HepG2 (cell line): Measurements from ENCODE around the gene AFTPH. TPM values are rescaled to one million over a fixed set of nuclear protein-coding genes. Genes with fewer than 3 reads are reported as not detected.

Source experiments
- ATAC-seq: fragments of 200-7000 bp; cut with Tn5 transposase; 3 replicates; pipeline ENCODE4 v1.9.1; 2020; ENCODE audit warnings: mild to moderate bottlenecking, moderate library complexity
- BruUV-seq: library from RNA; stranded (reverse); fragments of 400-500 nt; replicated peaks from 2 replicates; lab custom pipeline; 2021; lab: Mats Ljungman, UMichigan
- CTCF ChIA-PET: fragments of 300-600 bp; formaldehyde crosslinking; extraction: SDS; loops from one replicate; lab custom pipeline; 2021; ENCODE audit warnings: low total read pairs, inconsistent platforms, low intra/inter-chr PET ratio; lab: Yijun Ruan, JAX
- POLR2A ChIA-PET: fragments of 350-600 bp; sonication (Branson Sonifier 250); formaldehyde crosslinking; loops from one replicate; lab custom pipeline; 2020; ENCODE audit warnings: antibody characterized with exemption, inconsistent platforms; lab: Yijun Ruan, JAX
- DNase-seq: peaks from one replicate; pipeline ENCODE4 v3.0.0-alpha.2; 2015; ENCODE audit warnings: low spot score
- FAIRE-seq: peaks from 3 replicates; lab custom pipeline; 2011; peaks lifted over from hg19 to GRCh38; lab: Jason Lieb, UNC
- H2AFZ ChIP-seq: one replicate; pipeline ENCODE4 v1.6.1; 2011; ENCODE audit warnings: low read length, inconsistent platforms
- H3K27ac ChIP-seq: fragments of 300-600 bp; 3 replicates; pipeline ENCODE4 v1.8.0; 2011; ENCODE audit warnings: mixed run types, mild to moderate bottlenecking, mixed read lengths, low read length, inconsistent platforms; ENCODE audit not compliant: insufficient read depth; ENCODE audit errors: extremely low read length
- H3K27me3 ChIP-seq, 2 experiments: fragments of 200-600 bp in 1 of 2; 2 replicates in 1 of 2; 3 replicates in 1 of 2; pipeline versions ENCODE4 v1.6.0 to v1.8.0; 2011; ENCODE audit warnings: low read length in 2 of 2, mild to moderate bottlenecking in 2 of 2, moderate library complexity in 2 of 2, inconsistent platforms in 1 of 2; ENCODE audit not compliant: insufficient read depth in 2 of 2, control insufficient read depth in 1 of 2
- H3K36me3 ChIP-seq, 2 experiments: fragments of 200-600 bp in 1 of 2; replicated peaks in 1 of 2; 2 replicates in 1 of 2; 3 replicates in 1 of 2; pipeline versions ENCODE4 v1.5.1 to v1.8.0; 2011; ENCODE audit warnings: low read length in 2 of 2, inconsistent platforms in 1 of 2; ENCODE audit not compliant: insufficient read depth in 2 of 2, control insufficient read depth in 1 of 2
- H3K4me1 ChIP-seq: 2 replicates; pipeline ENCODE4 v1.5.1; 2012; ENCODE audit warnings: low read length, inconsistent platforms; ENCODE audit not compliant: insufficient read depth
- H3K4me2 ChIP-seq: 2 replicates; pipeline ENCODE4 v1.6.0; 2011; ENCODE audit warnings: low read depth, low read length, inconsistent platforms
- H3K4me3 ChIP-seq, 3 experiments: fragments of 200-600 bp in 1 of 3; sonication (generic), shearing (Covaris generic) in 1 of 3; replicated peaks in 1 of 3; 2 replicates each; pipeline ENCODE4 v1.5.1; 2011 to 2016; ENCODE audit warnings: low read length in 3 of 3, inconsistent platforms in 2 of 3, low read depth in 2 of 3, mild to moderate bottlenecking in 2 of 3, control low read depth in 1 of 3, mixed read lengths in 1 of 3; ENCODE audit not compliant: insufficient read depth in 1 of 3
- H3K79me2 ChIP-seq: one replicate; pipeline ENCODE4 v1.6.1; 2011; ENCODE audit warnings: low read length, inconsistent platforms; ENCODE audit not compliant: insufficient read depth
- H3K9ac ChIP-seq: 2 replicates; pipeline ENCODE4 v1.6.0; 2011; ENCODE audit warnings: mild to moderate bottlenecking, low read depth, low read length, inconsistent platforms; ENCODE audit not compliant: insufficient read depth
- H3K9me3 ChIP-seq: 2 replicates; pipeline ENCODE4 v1.5.1; 2012; ENCODE audit warnings: mild to moderate bottlenecking, low read length
- H4K20me1 ChIP-seq: 2 replicates; pipeline ENCODE4 v1.6.0; 2011; ENCODE audit warnings: inconsistent platforms, mild to moderate bottlenecking, low read length, moderate library complexity; ENCODE audit not compliant: insufficient read depth
- ARID2 ChIP-seq: sonication (generic); formaldehyde crosslinking; IDR thresholded peaks from 2 replicates; pipeline ENCODE4 v1.8.1; 2022; ENCODE audit warnings: mild to moderate bottlenecking, missing genetic modification reagents, borderline replicate concordance
- FOSL1 ChIP-seq: sonication (generic); formaldehyde crosslinking; IDR thresholded peaks from 2 replicates; pipeline ENCODE4 v1.9.0; 2021; ENCODE audit warnings: missing genetic modification reagents, borderline replicate concordance
- HOXA3 ChIP-seq: sonication (generic); formaldehyde crosslinking; IDR thresholded peaks from 2 replicates; pipeline ENCODE4 v1.5.0; 2020; ENCODE audit warnings: missing genetic modification reagents
- POGK ChIP-seq: sonication (generic); formaldehyde crosslinking; conservative IDR thresholded peaks from 2 replicates; pipeline ENCODE4 v1.8.0; 2022; ENCODE audit warnings: mild to moderate bottlenecking, moderate library complexity, missing genetic modification reagents
- STAT5B ChIP-seq: sonication (generic); formaldehyde crosslinking; IDR thresholded peaks from 2 replicates; pipeline ENCODE4 v1.4.0; 2020; ENCODE audit warnings: missing genetic modification reagents
- TFAP4 ChIP-seq: sonication (generic); IDR thresholded peaks from 2 replicates; pipeline ENCODE4 v1.6.1; 2016; ENCODE audit warnings: low read depth, borderline replicate concordance
- ZNF260 ChIP-seq: sonication (generic); formaldehyde crosslinking; IDR thresholded peaks from 2 replicates; pipeline ENCODE4 v1.4.0; 2020; ENCODE audit warnings: missing genetic modification reagents, low read depth, mild to moderate bottlenecking, borderline replicate concordance
- ZNF407 ChIP-seq: sonication (generic); formaldehyde crosslinking; IDR thresholded peaks from one replicate; pipeline ENCODE4 v1.5.1; 2020; ENCODE audit warnings: mild to moderate bottlenecking, missing genetic modification reagents; ENCODE audit errors: not compliant biosample characterization
- ZNF552 ChIP-seq: sonication (generic); formaldehyde crosslinking; IDR thresholded peaks from 2 replicates; pipeline ENCODE4 v1.9.0; 2022; ENCODE audit warnings: missing genetic modification reagents, mild to moderate bottlenecking, borderline replicate concordance
- ZSCAN12 ChIP-seq: sonication (generic); formaldehyde crosslinking; IDR thresholded peaks from 2 replicates; pipeline ENCODE4 v1.9.0; 2021; ENCODE audit warnings: mild to moderate bottlenecking, missing genetic modification reagents
- ZSCAN9 ChIP-seq: IDR thresholded peaks from 2 replicates; pipeline ENCODE4 v1.6.1; 2016; ENCODE audit warnings: borderline replicate concordance
- WGBS: methylation state at CpG from one replicate; pipeline ENCODE4 v1.1.6; 2017; ENCODE audit warnings: low lambda C conversion rate; 5-methylcytosine and 5-hydroxymethylcytosine counted together
- in situ Hi-C: cut with HindIII; loops from 2 replicates; pipeline ENCODE4 v1.10.0; 2017; ENCODE audit warnings: low pct_unique_long_range_greater_than_20kb; ENCODE audit not compliant: extremely low pct_ligation_motif_present
- intact Hi-C: fragments of 100-400 bp; cut with micrococcal nuclease; formaldehyde crosslinking; loops from one replicate; pipeline ENCODE4 v1.10.0; 2022; ENCODE audit not compliant: unreplicated experiment
- polyA plus RNA-seq, 8 experiments: library from polyadenylated mRNA; depleted of rRNA in 3 of 8; stranded (reverse) in 7 of 8; unstranded in 1 of 8; fragments of >200 nt; fragmentation: Illumina TruSeq in 4 of 8; extraction: Trizol in 4 of 8; gene quantifications; 2 replicates each; pipeline versions ENCODE4 v1.2.1 to v1.2.3, GENCODE V29; 2011 to 2016; ENCODE audit warnings: low read depth in 4 of 8, missing spikeins in 1 of 8, mixed read lengths in 1 of 8; ENCODE audit not compliant: insufficient read depth in 1 of 8
- total RNA-seq, 5 experiments: library from RNA; depleted of rRNA; stranded (reverse); fragments of >200 nt; fragmentation: Illumina TruSeq; extraction: Trizol; gene quantifications; 2 replicates each; pipeline ENCODE4 v1.2.3, GENCODE V29; 2016; ENCODE audit warnings: low read depth in 1 of 5

AFTPH gene
- total and polyA plus RNA-seq, 2 of the 13 experiments (the other 11 are each of a cell fraction or from before 2014, with no cell fraction given), result 27.5 to 36.8 TPM

GRCh38 chr2:64607381-64608304, 83.5 kb downstream of the AFTPH start:
- H3K36me3 ChIP-seq, result no peaks in the 10 kb centered on the region
- H3K27me3 ChIP-seq, result no peaks in the 10 kb centered on the region
- intact Hi-C loops (loop anchor here (5.0 kb wide), 1 partner anchor 40 kb away; no protein-coding TSS in a partner anchor), in situ Hi-C loops (loop anchor here (25.0 kb wide), 1 partner anchor 955 kb away; no protein-coding TSS in a partner anchor)
- ChIA-PET POLR2A (interaction anchor here (1.0 to 3.2 kb wide), 5 partner anchors 22 to 620 kb away, joined by 3 to 19 read pairs (median 7); partner anchors contain the start of genes ACTR2 and SERTAD2), CTCF (no interaction called here)
- H3K27ac ChIP-seq, result no peak overlapping the region
- no peak overlapping the region for H2AFZ ChIP-seq
- no peaks in the 10 kb centered on the region for H4K20me1 ChIP-seq
- H3K4me3 ChIP-seq, result peak overlapping the region in 2 of 3 experiments; percentile 57 to 66; a peak in 5 of 6 replicates
- FAIRE-seq, result peak; percentile 12
- BruUV-seq, result no TSS peak
- H3K9me3 ChIP-seq, result peaks cover 5% of the 10 kb centered on the region; the same call in 1 of the 2 replicates
- no peaks in the 10 kb centered on the region for H3K79me2 ChIP-seq
- DNase-seq, result no peak
- 31% methylated on average over 17 of the region's 18 CpGs for WGBS
- peaks cover 28% of the 10 kb centered on the region for H3K4me1 ChIP-seq
- peak overlapping the region; percentile 89 for H3K4me2 ChIP-seq
- no peak; the same call in none of the 3 replicates for ATAC-seq
- H3K9ac ChIP-seq, result peak overlapping the region; percentile 51; the same call in 1 of the 2 replicates
- TF ChIP-seq ZNF260 (CRISPR knock-in tag) (no peak), TFAP4 (peak; percentile 11; the same call in 1 of the 2 replicates), ZSCAN9 (CRISPR knock-in tag) (no peak), POGK (no peak), STAT5B (CRISPR knock-in tag) (no peak), HOXA3 (peak; percentile 23; the same call in 1 of the 2 replicates), ARID2 (CRISPR knock-in tag) (0 out of 2 replicates have a peak, but pooled peaks have one; percentile 4), ZNF552 (CRISPR knock-in tag) (no peak), FOSL1 (CRISPR knock-in tag) (no peak), ZNF407 (CRISPR knock-in tag) (no peak), ZSCAN12 (CRISPR knock-in tag) (no peak)
